K562 (cell line): ENCODE data around the gene ADORA3. TPM values are rescaled to one million over a fixed set of nuclear protein-coding genes. Genes with fewer than 3 reads are reported as not detected.

Source experiments
- BRD4 ChIP-seq: fragments of 200-600 bp; sonication (generic); IDR thresholded peaks from 2 replicates; pipeline ENCODE4 v1.6.1; 2017; ENCODE audit warnings: inconsistent platforms
- CBX3 ChIP-seq, 2 experiments: IDR thresholded peaks; 1 replicate in 1 of 2; 2 replicates in 1 of 2; pipeline ENCODE4 v1.6.1; 2012; ENCODE audit warnings: inconsistent platforms in 2 of 2, low read length in 2 of 2, borderline replicate concordance in 1 of 2, control low read depth in 1 of 2
- DACH1 ChIP-seq: fragments of 450-650 bp; IDR thresholded peaks from 2 replicates; pipeline ENCODE4 v1.6.1; 2018; ENCODE audit not compliant: partially characterized antibody
- E2F4 ChIP-seq: sonication (generic); formaldehyde crosslinking; IDR thresholded peaks from 2 replicates; pipeline ENCODE4 v1.8.0; 2022; ENCODE audit warnings: mild to moderate bottlenecking, low read depth, missing genetic modification reagents
- E2F6 ChIP-seq, 2 experiments: IDR thresholded peaks; 2 replicates each; pipeline ENCODE4 v1.6.1; 2011; ENCODE audit warnings: borderline replicate concordance in 1 of 2, control low read depth in 1 of 2, low read depth in 1 of 2, low read length in 1 of 2, mild to moderate bottlenecking in 1 of 2, mixed read lengths in 1 of 2, moderate library complexity in 1 of 2; ENCODE audit not compliant: insufficient read depth in 1 of 2, insufficient read length in 1 of 2, poor library complexity in 1 of 2, severe bottlenecking in 1 of 2; ENCODE audit errors: extremely low read depth in 1 of 2
- FOXP4 ChIP-seq: sonication (generic); formaldehyde crosslinking; IDR thresholded peaks from 2 replicates; pipeline ENCODE4 v1.8.0; 2022; ENCODE audit warnings: mild to moderate bottlenecking, missing genetic modification reagents, borderline replicate concordance
- HINFP ChIP-seq: fragments of 450-650 bp; conservative IDR thresholded peaks from 2 replicates; pipeline ENCODE4 v1.6.1; 2016; ENCODE audit warnings: missing genetic modification characterization, low read depth, mild to moderate bottlenecking, control low read depth, missing compliant biosample characterization
- ID3 ChIP-seq, 2 experiments: fragments of 250-450 bp in 1 of 2; fragments of 450-650 bp in 1 of 2; sonication (Bioruptor Pico) in 1 of 2; IDR thresholded peaks; 2 replicates each; pipeline versions ENCODE4 v1.6.1 to v1.8.0; 2016 to 2021; ENCODE audit warnings: mild to moderate bottlenecking in 2 of 2, moderate library complexity in 2 of 2, missing compliant biosample characterization in 1 of 2, missing genetic modification characterization in 1 of 2
- MCM2 ChIP-seq: fragments of 450-650 bp; IDR thresholded peaks from 2 replicates; pipeline ENCODE4 v1.6.1; 2017; ENCODE audit warnings: low read depth, mild to moderate bottlenecking
- NCOA2 ChIP-seq, 2 experiments: fragments of 450-650 bp; IDR thresholded peaks; 2 replicates each; pipeline ENCODE4 v1.6.1; 2018; ENCODE audit warnings: mild to moderate bottlenecking in 2 of 2, moderate library complexity in 1 of 2; ENCODE audit not compliant: partially characterized antibody in 2 of 2
- PHF20 ChIP-seq: fragments of 450-650 bp; IDR thresholded peaks from 2 replicates; pipeline ENCODE4 v1.6.1; 2018; ENCODE audit not compliant: partially characterized antibody
- SIN3A ChIP-seq, 2 experiments: fragments of 150-350 bp in 1 of 2; IDR thresholded peaks; 2 replicates each; pipeline ENCODE4 v1.6.1; 2011 to 2016; ENCODE audit warnings: borderline replicate concordance in 2 of 2, low read depth in 2 of 2, low read length in 2 of 2, mild to moderate bottlenecking in 2 of 2, moderate library complexity in 2 of 2; ENCODE audit not compliant: control insufficient read depth in 1 of 2
- SOX6 ChIP-seq: fragments of 450-650 bp; IDR thresholded peaks from 2 replicates; pipeline ENCODE4 v1.6.1; 2014; ENCODE audit warnings: mild to moderate bottlenecking
- TAL1 ChIP-seq: fragments of 450-650 bp; IDR thresholded peaks from 2 replicates; pipeline ENCODE4 v1.6.1; 2016; ENCODE audit warnings: mild to moderate bottlenecking
- TBL1XR1 ChIP-seq, 2 experiments: IDR thresholded peaks; 2 replicates each; pipeline ENCODE4 v1.6.1; 2012; ENCODE audit warnings: improper control_type of control experiment in 2 of 2, low read length in 2 of 2, mild to moderate bottlenecking in 1 of 2
- TCF3 ChIP-seq: sonication (generic); formaldehyde crosslinking; IDR thresholded peaks from 2 replicates; pipeline ENCODE4 v1.4.0; 2020; ENCODE audit warnings: mild to moderate bottlenecking, missing genetic modification reagents
- ZKSCAN8 ChIP-seq: fragments of 200-800 bp; sonication (Bioruptor generic); IDR thresholded peaks from 2 replicates; pipeline ENCODE4 v1.6.1; 2016; ENCODE audit warnings: missing genetic modification characterization, missing compliant biosample characterization
- ZNF224 ChIP-seq: sonication (generic); formaldehyde crosslinking; IDR thresholded peaks from 2 replicates; pipeline ENCODE4 v1.8.0; 2022; ENCODE audit warnings: mild to moderate bottlenecking, missing genetic modification reagents
- ZNF586 ChIP-seq: fragments of 450-650 bp; formaldehyde crosslinking; conservative IDR thresholded peaks from 2 replicates; pipeline ENCODE4 v1.4.0; 2020; ENCODE audit warnings: mild to moderate bottlenecking, moderate library complexity
- ZNF699 ChIP-seq: fragments of 250-450 bp; sonication (Bioruptor Pico); IDR thresholded peaks from 2 replicates; pipeline ENCODE4 v1.8.0; 2021; ENCODE audit warnings: mild to moderate bottlenecking, moderate library complexity; ENCODE audit not compliant: insufficient replicate concordance
- ZNF766 ChIP-seq: fragments of 200-800 bp; sonication (Bioruptor generic); conservative IDR thresholded peaks from 2 replicates; pipeline ENCODE4 v1.6.1; 2016; ENCODE audit warnings: missing genetic modification characterization, missing compliant biosample characterization
- polyA plus RNA-seq, 8 experiments: library from polyadenylated mRNA; depleted of rRNA in 4 of 8; stranded (reverse) in 5 of 8; unstranded in 3 of 8; fragments of >200 nt; fragmentation: Nextera tagmentation in 2 of 8; fragmentation: Illumina TruSeq in 1 of 8; extraction: Ambion mirVana in 2 of 8; extraction: Trizol in 1 of 8; gene quantifications; 2 replicates each; pipeline versions ENCODE4 v1.2.1 to v1.2.3, GENCODE V29; 2011 to 2014; ENCODE audit warnings: inconsistent platforms in 1 of 8, missing spikeins in 1 of 8
- total RNA-seq, 7 experiments: library from RNA; depleted of rRNA in 6 of 7; stranded (reverse); fragments of >200 nt in 6 of 7; fragmentation: Illumina TruSeq in 2 of 7; extraction: Trizol in 2 of 7; gene quantifications; 2 replicates each; pipeline versions ENCODE4 v1.2.1 to v1.2.3, GENCODE V29; 2011 to 2021; ENCODE audit warnings: low replicate concordance in 1 of 7

The ADORA3 gene
- total and polyA plus RNA-seq, 9 of the 15 experiments (the other 6 are each of a cell fraction or from before 2014, with no cell fraction given), result 0.09 to 0.35 (median 0.16) TPM; not detected in 3

GRCh38 chr1:111463029-111463683 is 40.3 kb downstream of the ADORA3 start (continued):
- no peak for TF ChIP-seq E2F6 (IDR thresholded peaks at IDR 0.05; ENCODE audit: borderline replicate concordance in 1 of 2, extremely low read depth in 1 of 2, insufficient read depth in 1 of 2, insufficient read length in 1 of 2, low read depth in 1 of 2, low read length in 1 of 2, poor library complexity in 1 of 2, severe bottlenecking in 1 of 2)
- no peak for TF ChIP-seq PHF20
- peak; percentile 65; the same call in 1 of the 2 replicates for TF ChIP-seq ZKSCAN8 (CRISPR knock-in tag)
- no peak for TF ChIP-seq HINFP
- TF ChIP-seq FOXP4 (CRISPR knock-in tag), result no peak
- TF ChIP-seq DACH1, result no peak
- no peak for TF ChIP-seq ZNF224 (CRISPR knock-in tag)
- TF ChIP-seq CBX3 (IDR thresholded peaks at IDR 0.05; ENCODE audit: borderline replicate concordance in 1 of 2, low read length in 2 of 2), result no peak
- TF ChIP-seq ZNF586, result no peak
- TF ChIP-seq NCOA2 (IDR thresholded peaks at IDR 0.05; ENCODE audit: partially characterized antibody in 2 of 2), result no peak
- TF ChIP-seq BRD4, result no peak
- TF ChIP-seq ZNF766 (CRISPR knock-in tag), result no peak
- no peak for TF ChIP-seq MCM2
- no peak for TF ChIP-seq E2F4 (CRISPR knock-in tag)
- TF ChIP-seq SIN3A (IDR thresholded peaks at IDR 0.05; ENCODE audit: borderline replicate concordance in 2 of 2, control insufficient read depth in 1 of 2, low read depth in 2 of 2, low read length in 2 of 2), result no peak
- TF ChIP-seq TBL1XR1 (IDR thresholded peaks at IDR 0.05; ENCODE audit: low read length in 2 of 2), result no peak
- no peak for TF ChIP-seq ZNF699 (CRISPR knock-in tag)
- peak; percentile 54; the same call in 1 of the 2 replicates for TF ChIP-seq TCF3 (CRISPR knock-in tag)
- TF ChIP-seq ID3 (CRISPR knock-in tag; IDR thresholded peaks at IDR 0.05), result no peak
- no peak for TF ChIP-seq ID3 (tag; IDR thresholded peaks at IDR 0.05)
- TF ChIP-seq TAL1, result no peak
- TF ChIP-seq SOX6, result no peak
